K562 (cell line): Measurements from ENCODE around the gene PRSS8. TPM values are rescaled to one million over a fixed set of nuclear protein-coding genes. Genes with fewer than 3 reads are reported as not detected.

Experiments
- ATAC-seq: fragments of 200-7000 bp; cut with Tn5 transposase; 3 replicates; pipeline ENCODE4 v1.9.1; 2020; ENCODE audit warnings: moderate library complexity
- BruUV-seq: library from RNA; stranded (reverse); fragments of 400-500 nt; replicated peaks from 2 replicates; lab custom pipeline; 2021; lab: Mats Ljungman, UMichigan
- CTCF ChIA-PET: fragments of 300-600 bp; formaldehyde crosslinking; extraction: SDS; loops from one replicate; lab custom pipeline; 2021; ENCODE audit warnings: low intra/inter-chr PET ratio; lab: Yijun Ruan, JAX
- POLR2A ChIA-PET: fragments of 300-600, 350-650 bp; sonication (Branson Sonifier 250); formaldehyde crosslinking; extraction: SDS; loops from one replicate; lab custom pipeline; 2021; ENCODE audit warnings: antibody characterized with exemption, inconsistent platforms; lab: Yijun Ruan, JAX
- DNase-seq, 4 experiments: peaks; one replicate each; pipeline versions ENCODE4 v3.0.0 to v3.0.0-alpha.2; 2011 to 2018; ENCODE audit warnings: low spot score in 3 of 4, mixed read lengths in 3 of 4; ENCODE audit errors: extremely low read depth in 1 of 4
- FAIRE-seq: peaks from 2 replicates; lab custom pipeline; 2011; peaks lifted over from hg19 to GRCh38; lab: Jason Lieb, UNC
- H2AFZ ChIP-seq: 2 replicates; pipeline ENCODE4 v1.6.0; 2011; ENCODE audit warnings: low read depth, low read length, control low read depth, inconsistent platforms
- H3K27ac ChIP-seq: fragments of 200-600 bp; 3 replicates; pipeline ENCODE4 v1.8.0; 2011; ENCODE audit warnings: low read depth, mild to moderate bottlenecking, control low read depth, inconsistent platforms, low read length, moderate library complexity, mixed read lengths; ENCODE audit errors: extremely low read depth
- H3K27me3 ChIP-seq, 2 experiments: fragments of 300-600 bp in 1 of 2; 2 replicates in 1 of 2; 3 replicates in 1 of 2; pipeline versions ENCODE4 v1.6.0 to v1.8.0; 2011; ENCODE audit warnings: inconsistent platforms in 2 of 2, low read length in 2 of 2, mild to moderate bottlenecking in 1 of 2, mixed read lengths in 1 of 2, moderate library complexity in 1 of 2; ENCODE audit not compliant: control insufficient read depth in 2 of 2, insufficient read depth in 2 of 2
- H3K36me3 ChIP-seq: fragments of 300-600 bp; 3 replicates; pipeline ENCODE4 v1.8.0; 2011; ENCODE audit warnings: mild to moderate bottlenecking, low read length, inconsistent platforms; ENCODE audit not compliant: control insufficient read depth, insufficient read depth
- H3K4me1 ChIP-seq, 2 experiments: fragments of 200-600 bp in 1 of 2; replicated peaks in 1 of 2; 2 replicates in 1 of 2; 3 replicates in 1 of 2; pipeline versions ENCODE4 v1.5.1 to v1.8.0; 2011; ENCODE audit warnings: inconsistent platforms in 2 of 2, low read length in 2 of 2, mild to moderate bottlenecking in 1 of 2, mixed read lengths in 1 of 2, moderate library complexity in 1 of 2; ENCODE audit not compliant: control insufficient read depth in 2 of 2, insufficient read depth in 2 of 2
- H3K4me2 ChIP-seq: 2 replicates; pipeline ENCODE4 v1.6.1; 2011; ENCODE audit warnings: low read length, control low read depth, inconsistent platforms, mixed read lengths; ENCODE audit not compliant: insufficient read depth
- H3K4me3 ChIP-seq: fragments of 200-600 bp; sonication (generic), shearing (Covaris generic); 2 replicates; pipeline ENCODE4 v1.5.1; 2016; ENCODE audit warnings: control low read depth, inconsistent platforms
- H3K79me2 ChIP-seq: fragments of 200-600 bp; 3 replicates; pipeline ENCODE4 v1.8.0; 2011; ENCODE audit warnings: low read length, inconsistent platforms; ENCODE audit not compliant: control insufficient read depth, insufficient read depth
- H3K9ac ChIP-seq, 2 experiments: 2 replicates each; pipeline versions ENCODE4 v1.6.0 to v1.6.1; 2011; ENCODE audit warnings: low read depth in 2 of 2, low read length in 2 of 2, control low read depth in 1 of 2, inconsistent platforms in 1 of 2, mild to moderate bottlenecking in 1 of 2, mixed read lengths in 1 of 2; ENCODE audit not compliant: insufficient read depth in 1 of 2
- H3K9me1 ChIP-seq: one replicate; pipeline ENCODE4 v1.6.0; 2011; ENCODE audit warnings: inconsistent platforms, mild to moderate bottlenecking, low read length, moderate library complexity; ENCODE audit not compliant: control insufficient read depth, insufficient read depth
- H3K9me3 ChIP-seq: replicated peaks from 2 replicates; pipeline ENCODE4 v1.5.1; 2011; ENCODE audit warnings: low read depth, low read length, inconsistent platforms; ENCODE audit not compliant: control insufficient read depth, insufficient read depth
- H4K20me1 ChIP-seq: replicated peaks from 2 replicates; pipeline ENCODE4 v1.6.1; 2011; ENCODE audit warnings: low read length, inconsistent platforms, mixed read lengths; ENCODE audit not compliant: control insufficient read depth, insufficient read depth
- ARID1B ChIP-seq: fragments of 450-650 bp; IDR thresholded peaks from 2 replicates; pipeline ENCODE4 v1.6.1; 2016; ENCODE audit warnings: antibody characterized with exemption, mild to moderate bottlenecking, inconsistent platforms
- FOS ChIP-seq: IDR thresholded peaks from 3 replicates; pipeline ENCODE4 v1.6.1; 2011; ENCODE audit not compliant: insufficient read length; ENCODE audit errors: extremely low read depth
- NBN ChIP-seq: fragments of 450-650 bp; IDR thresholded peaks from 2 replicates; pipeline ENCODE4 v1.6.1; 2016; ENCODE audit warnings: low read depth, mild to moderate bottlenecking
- NCOA4 ChIP-seq: fragments of 450-650 bp; IDR thresholded peaks from 2 replicates; pipeline ENCODE4 v1.6.1; 2018; ENCODE audit warnings: mild to moderate bottlenecking; ENCODE audit not compliant: partially characterized antibody
- SMAD4 ChIP-seq: fragments of 250-450 bp; sonication (Bioruptor Pico); conservative IDR thresholded peaks from 2 replicates; pipeline ENCODE4 v1.8.0; 2021; ENCODE audit warnings: inconsistent platforms, mild to moderate bottlenecking, moderate library complexity
- SMARCA5 ChIP-seq: fragments of 450-650 bp; IDR thresholded peaks from 2 replicates; pipeline ENCODE4 v1.6.1; 2016
- THRB ChIP-seq: fragments of 450-650 bp; formaldehyde crosslinking; conservative IDR thresholded peaks from 2 replicates; pipeline ENCODE4 v1.4.0; 2022; ENCODE audit warnings: mild to moderate bottlenecking, missing genetic modification characterization
- ZNF121 ChIP-seq: sonication (generic); formaldehyde crosslinking; conservative IDR thresholded peaks from 2 replicates; pipeline ENCODE4 v1.8.0; 2022; ENCODE audit warnings: missing genetic modification reagents
- WGBS: fragments of 100-300 bp; shearing (Covaris generic); methylation state at CpG from one replicate; pipeline ENCODE4 v1.1.6; 2016; ENCODE audit warnings: low coverage, mixed read lengths; ENCODE audit not compliant: insufficient coverage; ENCODE audit errors: missing lambda C conversion rate; 5-methylcytosine and 5-hydroxymethylcytosine counted together
- in situ Hi-C: fragments of 300-500 bp; cut with MboI; formaldehyde crosslinking; loops from 4 replicates; pipeline ENCODE4 v1.15.0; 2018; ENCODE audit warnings: inconsistent platforms, mixed read lengths
- intact Hi-C: fragments of 100-400 bp; cut with micrococcal nuclease; formaldehyde crosslinking; loops from 2 replicates; pipeline ENCODE4 v1.14.2; 2022
- polyA plus RNA-seq, 8 experiments: library from polyadenylated mRNA; depleted of rRNA in 4 of 8; stranded (reverse) in 5 of 8; unstranded in 3 of 8; fragments of >200 nt; fragmentation: Nextera tagmentation in 2 of 8; fragmentation: Illumina TruSeq in 1 of 8; extraction: Ambion mirVana in 2 of 8; extraction: Trizol in 1 of 8; gene quantifications; 2 replicates each; pipeline versions ENCODE4 v1.2.1 to v1.2.3, GENCODE V29; 2011 to 2014; ENCODE audit warnings: inconsistent platforms in 1 of 8, missing spikeins in 1 of 8
- total RNA-seq, 7 experiments: library from RNA; depleted of rRNA in 6 of 7; stranded (reverse); fragments of >200 nt in 6 of 7; fragmentation: Illumina TruSeq in 2 of 7; extraction: Trizol in 2 of 7; gene quantifications; 2 replicates each; pipeline versions ENCODE4 v1.2.1 to v1.2.3, GENCODE V29; 2011 to 2021; ENCODE audit warnings: low replicate concordance in 1 of 7
- TF ChIP-seq, protein P1 (sequence below): fragments of 450-650 bp; IDR thresholded peaks from 2 replicates; pipeline ENCODE4 v1.7.0; 2016; ENCODE audit warnings: borderline replicate concordance
- TF ChIP-seq, protein P2 (sequence below): fragments of 250-450 bp; sonication (Bioruptor Pico); IDR thresholded peaks from 2 replicates; pipeline ENCODE4 v1.8.0; 2021; ENCODE audit warnings: moderate library complexity, mild to moderate bottlenecking, inconsistent platforms

Gene PRSS8
- total and polyA plus RNA-seq, 9 of the 15 experiments (the other 6 are each of a cell fraction or from before 2014, with no cell fraction given), result 0.25 to 3.9 (median 1.3) TPM; not detected in 1

DNA sequence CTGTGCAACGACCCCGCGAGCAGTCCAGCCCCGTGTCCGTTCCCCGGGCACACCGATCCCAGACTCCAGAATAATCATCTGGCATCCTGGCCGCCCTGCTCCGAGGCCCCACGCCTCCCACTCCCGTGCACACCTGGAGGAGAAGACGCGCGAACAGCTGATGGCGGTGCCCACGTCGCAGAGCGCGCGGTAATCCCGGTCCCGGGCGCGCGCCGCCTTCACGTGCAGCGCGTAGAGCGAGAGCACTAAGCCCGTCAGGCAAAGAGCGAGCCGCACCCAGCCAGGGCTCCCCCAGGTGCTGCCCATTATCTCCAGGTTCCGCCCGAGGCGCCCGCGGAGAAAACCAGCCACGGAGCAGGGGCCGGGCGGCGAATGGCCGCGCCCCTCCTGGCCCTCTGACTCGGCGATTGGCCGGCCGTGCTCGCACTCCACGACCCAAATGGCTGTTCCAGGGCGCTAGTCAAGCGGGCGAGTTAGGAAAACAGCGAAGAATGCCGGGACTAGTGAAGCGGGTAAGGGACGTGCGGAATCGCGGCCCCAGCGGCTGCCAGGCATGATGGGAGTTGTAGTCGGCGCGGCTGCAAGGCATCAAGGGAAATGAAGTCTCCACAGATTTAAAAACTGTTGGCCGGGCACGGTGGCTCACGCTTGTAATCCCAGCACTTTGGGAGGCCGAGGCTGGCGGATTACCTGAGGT lies 41.0 kb downstream of the PRSS8 start, which contains the start of gene VKORC1 (continued):
- TF ChIP-seq FOS (peak; percentile 45), NBN (peak; percentile 18; the same call in 1 of the 2 replicates)

DNA sequence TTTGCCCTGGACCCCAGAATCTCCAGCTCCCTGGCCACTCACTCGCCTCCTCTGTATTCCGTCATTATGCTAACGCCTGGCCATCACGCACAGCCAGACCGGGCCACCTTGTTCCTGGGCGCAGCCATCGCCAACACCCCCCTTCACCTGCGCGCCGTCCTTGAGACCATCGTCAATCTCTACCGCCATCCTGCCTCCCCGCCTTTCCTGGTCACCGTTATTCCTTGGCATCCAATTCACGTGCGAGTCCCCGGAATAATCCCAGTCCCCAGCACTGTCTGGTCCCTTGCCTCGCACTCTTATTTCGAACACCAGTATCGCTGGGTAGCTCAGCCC lies 41.5 kb downstream of the PRSS8 start:
- peaks cover 22% of the 10 kb centered on the region for H3K79me2 ChIP-seq
- peaks cover 6% of the 10 kb centered on the region for H3K9me1 ChIP-seq
- CTCF ChIA-PET, result interaction anchor here (0.9 kb wide), 1 partner anchor 109 kb away, joined by 3 read pairs; the partner anchor contains the start of gene HSD3B7
- peaks cover 26% of the 10 kb centered on the region; the same call in 2 of the 3 replicates for H3K36me3 ChIP-seq
- H3K4me2 ChIP-seq, result peak overlapping the region; percentile 96
- H2AFZ ChIP-seq, result peak overlapping the region; percentile 90
- H3K4me3 ChIP-seq, result peak overlapping the region; percentile 79
- H3K9me3 ChIP-seq, result 0 out of 2 replicates have a peak, but pooled peaks cover 4% of the 10 kb centered on the region
- ATAC-seq, result peak; percentile 35
- peaks cover 8% of the 10 kb centered on the region; the same call in 1 of the 2 replicates for H4K20me1 ChIP-seq
- peak overlapping the region; percentile 70 for H3K27ac ChIP-seq
- H3K9ac ChIP-seq, result peak overlapping the region; percentile 73 to 94
- no peak for FAIRE-seq
- peak; percentile 20 for TF ChIP-seq ARID1B
- peak; percentile 64; the same call in 1 of the 2 replicates for TF ChIP-seq SMARCA5
- no peak for TF ChIP-seq NCOA4
- TF ChIP-seq ZNF121, result no peak
- TF ChIP-seq, protein P1, sequence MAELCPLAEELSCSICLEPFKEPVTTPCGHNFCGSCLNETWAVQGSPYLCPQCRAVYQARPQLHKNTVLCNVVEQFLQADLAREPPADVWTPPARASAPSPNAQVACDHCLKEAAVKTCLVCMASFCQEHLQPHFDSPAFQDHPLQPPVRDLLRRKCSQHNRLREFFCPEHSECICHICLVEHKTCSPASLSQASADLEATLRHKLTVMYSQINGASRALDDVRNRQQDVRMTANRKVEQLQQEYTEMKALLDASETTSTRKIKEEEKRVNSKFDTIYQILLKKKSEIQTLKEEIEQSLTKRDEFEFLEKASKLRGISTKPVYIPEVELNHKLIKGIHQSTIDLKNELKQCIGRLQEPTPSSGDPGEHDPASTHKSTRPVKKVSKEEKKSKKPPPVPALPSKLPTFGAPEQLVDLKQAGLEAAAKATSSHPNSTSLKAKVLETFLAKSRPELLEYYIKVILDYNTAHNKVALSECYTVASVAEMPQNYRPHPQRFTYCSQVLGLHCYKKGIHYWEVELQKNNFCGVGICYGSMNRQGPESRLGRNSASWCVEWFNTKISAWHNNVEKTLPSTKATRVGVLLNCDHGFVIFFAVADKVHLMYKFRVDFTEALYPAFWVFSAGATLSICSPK, result 0 out of 2 replicates have a peak, but pooled peaks have one; percentile 77
- TF ChIP-seq SMAD4 (CRISPR knock-in tag), result no peak
- no peak for TF ChIP-seq THRB (CRISPR knock-in tag)
- TF ChIP-seq, protein P2, sequence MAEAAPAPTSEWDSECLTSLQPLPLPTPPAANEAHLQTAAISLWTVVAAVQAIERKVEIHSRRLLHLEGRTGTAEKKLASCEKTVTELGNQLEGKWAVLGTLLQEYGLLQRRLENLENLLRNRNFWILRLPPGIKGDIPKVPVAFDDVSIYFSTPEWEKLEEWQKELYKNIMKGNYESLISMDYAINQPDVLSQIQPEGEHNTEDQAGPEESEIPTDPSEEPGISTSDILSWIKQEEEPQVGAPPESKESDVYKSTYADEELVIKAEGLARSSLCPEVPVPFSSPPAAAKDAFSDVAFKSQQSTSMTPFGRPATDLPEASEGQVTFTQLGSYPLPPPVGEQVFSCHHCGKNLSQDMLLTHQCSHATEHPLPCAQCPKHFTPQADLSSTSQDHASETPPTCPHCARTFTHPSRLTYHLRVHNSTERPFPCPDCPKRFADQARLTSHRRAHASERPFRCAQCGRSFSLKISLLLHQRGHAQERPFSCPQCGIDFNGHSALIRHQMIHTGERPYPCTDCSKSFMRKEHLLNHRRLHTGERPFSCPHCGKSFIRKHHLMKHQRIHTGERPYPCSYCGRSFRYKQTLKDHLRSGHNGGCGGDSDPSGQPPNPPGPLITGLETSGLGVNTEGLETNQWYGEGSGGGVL (CRISPR knock-in tag), result no peak
- TF ChIP-seq, all 486 proteins: peak for 3
- BruUV-seq, result TSS peak; percentile 63
- peaks cover 17 to 32% of the 10 kb centered on the region in 2 experiments; a peak in 4 of 5 replicates for H3K4me1 ChIP-seq
- under 1% methylated on average over 16 of the region's 20 CpGs for WGBS
- peak in 2 of 4 experiments; percentile 26 to 40 for DNase-seq
- H3K27me3 ChIP-seq, result no peaks in the 10 kb centered on the region
- in situ Hi-C loops (no loop called here), intact Hi-C loops (loop anchor here (1.0 to 10.0 kb wide), 3 partner anchors 48 to 139 kb away; partner anchors contain the start of genes HSD3B7 and SETD1A)
- POLR2A ChIA-PET, result interaction anchor here (0.5 to 3.3 kb wide), 11 partner anchors 10 to 1216 kb away, joined by 3 to 15 read pairs (median 4); partner anchors contain the start of genes FUS and KAT8
